ENCODE data around the gene PIK3CD. TPM values are rescaled to one million over a fixed set of nuclear protein-coding genes. Genes with fewer than 3 reads are reported as not detected.

The PIK3CD gene
- 3.7 to 4.7 TPM (median 4.3 TPM) in 3 replicates for total RNA-seq

- Mint-ChIP-seq H3K27ac (no peak within 1 kb of the TSS), H3K9me3 (no peaks in the 10 kb centered on the region), H3K27me3 (ENCODE audit: low read depth) (peaks cover 56% of the 10 kb centered on the region), H3K4me1 (peaks cover 5% of the 10 kb centered on the region), H3K36me3 (no peaks in the 10 kb centered on the region), H3K4me3 (peak within 1 kb of the TSS; percentile 72)
- TF ChIP-seq CTCF (IDR thresholded peaks at IDR 0.05; ENCODE audit: unreplicated experiment): no peak
- peak; percentile 34 to 74 for DNase-seq (ENCODE audit: low spot score in 2 of 2, unreplicated experiment in 2 of 2)
Measured at GRCh38 chr1:9651565-9652378, at the start of gene PIK3CD. Gene PIK3CD (plus strand): TSS chr1:9651731. CDS start chr1:9710456, 58,725 bp downstream.

- no peak overlapping the region for H3K27ac Mint-ChIP-seq
- no peaks in the 10 kb centered on the region for H3K27me3 Mint-ChIP-seq (ENCODE audit: low read depth)
- H3K4me1 Mint-ChIP-seq: no peaks in the 10 kb centered on the region
- no peaks in the 10 kb centered on the region for H3K9me3 Mint-ChIP-seq
- peaks cover 2% of the 10 kb centered on the region for H3K36me3 Mint-ChIP-seq
- TF ChIP-seq CTCF (IDR thresholded peaks at IDR 0.05; ENCODE audit: unreplicated experiment): no peak
- DNase-seq (ENCODE audit: low spot score in 2 of 2, unreplicated experiment in 2 of 2): no peak
- H3K4me3 Mint-ChIP-seq: no peak overlapping the region
Measured at GRCh38 chr1:9601942-9602793, 49.4 kb upstream of the PIK3CD start.

- TF ChIP-seq CTCF (IDR thresholded peaks at IDR 0.05; ENCODE audit: unreplicated experiment): no peak
- H3K36me3 Mint-ChIP-seq: peaks cover 2% of the 10 kb centered on the region
- no peaks in the 10 kb centered on the region for H3K9me3 Mint-ChIP-seq
- no peak for DNase-seq (ENCODE audit: low spot score in 2 of 2, unreplicated experiment in 2 of 2)
- H3K4me3 Mint-ChIP-seq: no peak overlapping the region
- H3K27me3 Mint-ChIP-seq (ENCODE audit: low read depth): no peaks in the 10 kb centered on the region
- H3K27ac Mint-ChIP-seq: no peak overlapping the region
- H3K4me1 Mint-ChIP-seq: no peaks in the 10 kb centered on the region
Measured at GRCh38 chr1:9602794-9603167, 48.8 kb upstream of the PIK3CD start.

GRCh38 chr1:9603307-9603706, 48.2 kb upstream of the PIK3CD start:
- H3K9me3 Mint-ChIP-seq: no peaks in the 10 kb centered on the region
- H3K27me3 Mint-ChIP-seq (ENCODE audit: low read depth): no peaks in the 10 kb centered on the region
- no peak for DNase-seq (ENCODE audit: low spot score in 2 of 2, unreplicated experiment in 2 of 2)

More at GRCh38 chr1:9603307-9603706, 48.2 kb upstream of the PIK3CD start:
- H3K4me1 Mint-ChIP-seq: no peaks in the 10 kb centered on the region
- H3K36me3 Mint-ChIP-seq: no peaks in the 10 kb centered on the region
- H3K27ac Mint-ChIP-seq: no peak overlapping the region
- TF ChIP-seq CTCF (IDR thresholded peaks at IDR 0.05; ENCODE audit: unreplicated experiment): no peak
- no peak overlapping the region for H3K4me3 Mint-ChIP-seq

All from mesothelial cell of epicardium (in vitro differentiated cells).